K562 (cell line): ENCODE results near the gene SERPINA3. TPM values are rescaled to one million over a fixed set of nuclear protein-coding genes. Genes with fewer than 3 reads are reported as not detected.

Experiments used
- ATAC-seq: fragments of 200-7000 bp; cut with Tn5 transposase; 3 replicates; pipeline ENCODE4 v1.9.1; 2020; ENCODE audit warnings: moderate library complexity
- BruUV-seq: library from RNA; stranded (reverse); fragments of 400-500 nt; replicated peaks from 2 replicates; lab custom pipeline; 2021; lab: Mats Ljungman, UMichigan
- CTCF ChIA-PET: fragments of 300-600 bp; formaldehyde crosslinking; extraction: SDS; loops from one replicate; lab custom pipeline; 2021; ENCODE audit warnings: low intra/inter-chr PET ratio; lab: Yijun Ruan, JAX
- POLR2A ChIA-PET: fragments of 300-600, 350-650 bp; sonication (Branson Sonifier 250); formaldehyde crosslinking; extraction: SDS; loops from one replicate; lab custom pipeline; 2021; ENCODE audit warnings: antibody characterized with exemption, inconsistent platforms; lab: Yijun Ruan, JAX
- DNase-seq, 4 experiments: peaks; one replicate each; pipeline versions ENCODE4 v3.0.0 to v3.0.0-alpha.2; 2011 to 2018; ENCODE audit warnings: low spot score in 3 of 4, mixed read lengths in 3 of 4; ENCODE audit errors: extremely low read depth in 1 of 4
- FAIRE-seq: peaks from 2 replicates; lab custom pipeline; 2011; peaks lifted over from hg19 to GRCh38; lab: Jason Lieb, UNC
- H2AFZ ChIP-seq: 2 replicates; pipeline ENCODE4 v1.6.0; 2011; ENCODE audit warnings: low read depth, low read length, control low read depth, inconsistent platforms
- H3K27ac ChIP-seq: fragments of 200-600 bp; 3 replicates; pipeline ENCODE4 v1.8.0; 2011; ENCODE audit warnings: low read depth, mild to moderate bottlenecking, control low read depth, inconsistent platforms, low read length, moderate library complexity, mixed read lengths; ENCODE audit errors: extremely low read depth
- H3K27me3 ChIP-seq, 2 experiments: fragments of 300-600 bp in 1 of 2; 2 replicates in 1 of 2; 3 replicates in 1 of 2; pipeline versions ENCODE4 v1.6.0 to v1.8.0; 2011; ENCODE audit warnings: inconsistent platforms in 2 of 2, low read length in 2 of 2, mild to moderate bottlenecking in 1 of 2, mixed read lengths in 1 of 2, moderate library complexity in 1 of 2; ENCODE audit not compliant: control insufficient read depth in 2 of 2, insufficient read depth in 2 of 2
- H3K36me3 ChIP-seq: fragments of 300-600 bp; 3 replicates; pipeline ENCODE4 v1.8.0; 2011; ENCODE audit warnings: mild to moderate bottlenecking, low read length, inconsistent platforms; ENCODE audit not compliant: control insufficient read depth, insufficient read depth
- H3K4me1 ChIP-seq, 2 experiments: fragments of 200-600 bp in 1 of 2; replicated peaks in 1 of 2; 2 replicates in 1 of 2; 3 replicates in 1 of 2; pipeline versions ENCODE4 v1.5.1 to v1.8.0; 2011; ENCODE audit warnings: inconsistent platforms in 2 of 2, low read length in 2 of 2, mild to moderate bottlenecking in 1 of 2, mixed read lengths in 1 of 2, moderate library complexity in 1 of 2; ENCODE audit not compliant: control insufficient read depth in 2 of 2, insufficient read depth in 2 of 2
- H3K4me2 ChIP-seq: 2 replicates; pipeline ENCODE4 v1.6.1; 2011; ENCODE audit warnings: low read length, control low read depth, inconsistent platforms, mixed read lengths; ENCODE audit not compliant: insufficient read depth
- H3K4me3 ChIP-seq: fragments of 200-600 bp; sonication (generic), shearing (Covaris generic); 2 replicates; pipeline ENCODE4 v1.5.1; 2016; ENCODE audit warnings: control low read depth, inconsistent platforms
- H3K79me2 ChIP-seq: fragments of 200-600 bp; 3 replicates; pipeline ENCODE4 v1.8.0; 2011; ENCODE audit warnings: low read length, inconsistent platforms; ENCODE audit not compliant: control insufficient read depth, insufficient read depth
- H3K9ac ChIP-seq, 2 experiments: 2 replicates each; pipeline versions ENCODE4 v1.6.0 to v1.6.1; 2011; ENCODE audit warnings: low read depth in 2 of 2, low read length in 2 of 2, control low read depth in 1 of 2, inconsistent platforms in 1 of 2, mild to moderate bottlenecking in 1 of 2, mixed read lengths in 1 of 2; ENCODE audit not compliant: insufficient read depth in 1 of 2
- H3K9me1 ChIP-seq: one replicate; pipeline ENCODE4 v1.6.0; 2011; ENCODE audit warnings: inconsistent platforms, mild to moderate bottlenecking, low read length, moderate library complexity; ENCODE audit not compliant: control insufficient read depth, insufficient read depth
- H3K9me3 ChIP-seq: replicated peaks from 2 replicates; pipeline ENCODE4 v1.5.1; 2011; ENCODE audit warnings: low read depth, low read length, inconsistent platforms; ENCODE audit not compliant: control insufficient read depth, insufficient read depth
- H4K20me1 ChIP-seq: replicated peaks from 2 replicates; pipeline ENCODE4 v1.6.1; 2011; ENCODE audit warnings: low read length, inconsistent platforms, mixed read lengths; ENCODE audit not compliant: control insufficient read depth, insufficient read depth
- CBX8 ChIP-seq: fragments of 200-600 bp; sonication (generic); IDR thresholded peaks from 2 replicates; pipeline ENCODE4 v1.6.1; 2012; ENCODE audit warnings: borderline replicate concordance, mixed run types, low read depth, mild to moderate bottlenecking, moderate library complexity, mixed read lengths, low read length, control low read depth, inconsistent platforms; ENCODE audit not compliant: poor library complexity, severe bottlenecking; ENCODE audit errors: extremely low read depth
- HCFC1 ChIP-seq: IDR thresholded peaks from 2 replicates; pipeline ENCODE4 v1.6.1; 2012; ENCODE audit warnings: low read depth, low read length, improper control_type of control experiment
- NR2F6 ChIP-seq: fragments of 450-650 bp; formaldehyde crosslinking; IDR thresholded peaks from 2 replicates; pipeline ENCODE4 v1.4.0; 2020; ENCODE audit warnings: mild to moderate bottlenecking
- NUFIP1 ChIP-seq: fragments of 450-650 bp; IDR thresholded peaks from 2 replicates; pipeline ENCODE4 v1.6.1; 2018; ENCODE audit not compliant: partially characterized antibody
- PRPF4 ChIP-seq: fragments of 200-400 bp; formaldehyde crosslinking; IDR thresholded peaks from one replicate; pipeline ENCODE4 v1.6.1; 2017; ENCODE audit warnings: low read length, low read depth, mild to moderate bottlenecking; ENCODE audit not compliant: insufficient read depth, poor library complexity, severe bottlenecking
- RBM22 ChIP-seq: fragments of 200-400 bp; formaldehyde crosslinking; IDR thresholded peaks from 2 replicates; pipeline ENCODE4 v1.6.1; 2018; ENCODE audit warnings: low read length, low read depth; ENCODE audit not compliant: poor library complexity, severe bottlenecking
- RBM25 ChIP-seq: fragments of 200-400 bp; formaldehyde crosslinking; IDR thresholded peaks from 2 replicates; pipeline ENCODE4 v1.6.1; 2018; ENCODE audit warnings: low read length, low read depth, moderate library complexity; ENCODE audit not compliant: severe bottlenecking
- SMARCC2 ChIP-seq: fragments of 450-650 bp; IDR thresholded peaks from 2 replicates; pipeline ENCODE4 v1.6.1; 2017; ENCODE audit warnings: antibody characterized with exemption, moderate library complexity, mild to moderate bottlenecking, low read depth
- SMARCE1 ChIP-seq: fragments of 450-650 bp; IDR thresholded peaks from 2 replicates; pipeline ENCODE4 v1.7.1; 2016; ENCODE audit warnings: mild to moderate bottlenecking
- SPI1 ChIP-seq: IDR thresholded peaks from 2 replicates; pipeline ENCODE4 v1.6.1; 2011; ENCODE audit warnings: low read depth, low read length, control low read depth, borderline replicate concordance
- STAG1 ChIP-seq: sonication (generic); formaldehyde crosslinking; IDR thresholded peaks from 2 replicates; pipeline ENCODE4 v1.5.0; 2020; ENCODE audit warnings: missing genetic modification reagents, borderline replicate concordance
- TAF15 ChIP-seq: fragments of 200-400 bp; formaldehyde crosslinking; IDR thresholded peaks from 2 replicates; pipeline ENCODE4 v1.6.1; 2017; ENCODE audit warnings: mild to moderate bottlenecking, low read depth, low read length, moderate library complexity
- ZBTB17 ChIP-seq: fragments of 450-650 bp; formaldehyde crosslinking; IDR thresholded peaks from 2 replicates; pipeline ENCODE4 v1.4.0; 2020; ENCODE audit warnings: mild to moderate bottlenecking
- ZKSCAN1 ChIP-seq: fragments of 150-350 bp; IDR thresholded peaks from 2 replicates; pipeline ENCODE4 v1.6.1; 2016; ENCODE audit warnings: low read depth, low read length
- ZSCAN29 ChIP-seq: fragments of 450-650 bp; IDR thresholded peaks from 2 replicates; pipeline ENCODE4 v1.6.1; 2017
- in situ Hi-C: fragments of 300-500 bp; cut with MboI; formaldehyde crosslinking; loops from 4 replicates; pipeline ENCODE4 v1.15.0; 2018; ENCODE audit warnings: inconsistent platforms, mixed read lengths
- intact Hi-C: fragments of 100-400 bp; cut with micrococcal nuclease; formaldehyde crosslinking; loops from 2 replicates; pipeline ENCODE4 v1.14.2; 2022
- polyA plus RNA-seq, 8 experiments: library from polyadenylated mRNA; depleted of rRNA in 4 of 8; stranded (reverse) in 5 of 8; unstranded in 3 of 8; fragments of >200 nt; fragmentation: Nextera tagmentation in 2 of 8; fragmentation: Illumina TruSeq in 1 of 8; extraction: Ambion mirVana in 2 of 8; extraction: Trizol in 1 of 8; gene quantifications; 2 replicates each; pipeline versions ENCODE4 v1.2.1 to v1.2.3, GENCODE V29; 2011 to 2014; ENCODE audit warnings: inconsistent platforms in 1 of 8, missing spikeins in 1 of 8
- total RNA-seq, 7 experiments: library from RNA; depleted of rRNA in 6 of 7; stranded (reverse); fragments of >200 nt in 6 of 7; fragmentation: Illumina TruSeq in 2 of 7; extraction: Trizol in 2 of 7; gene quantifications; 2 replicates each; pipeline versions ENCODE4 v1.2.1 to v1.2.3, GENCODE V29; 2011 to 2021; ENCODE audit warnings: low replicate concordance in 1 of 7
- TF ChIP-seq, protein P1 (sequence below), 2 experiments: fragments of 450-650 bp; conservative IDR thresholded peaks; 2 replicates each; pipeline ENCODE4 v1.6.1; 2017; ENCODE audit warnings: mild to moderate bottlenecking in 2 of 2, moderate library complexity in 2 of 2
- TF ChIP-seq, protein P2 (sequence below): sonication (generic); formaldehyde crosslinking; IDR thresholded peaks from 2 replicates; pipeline ENCODE4 v1.8.0; 2022; ENCODE audit warnings: mild to moderate bottlenecking, missing genetic modification reagents, borderline replicate concordance
- TF ChIP-seq, protein P3 (sequence below): IDR thresholded peaks from 2 replicates; pipeline ENCODE4 v1.6.1; 2011; ENCODE audit warnings: borderline replicate concordance, low read depth, mild to moderate bottlenecking, moderate library complexity, low read length; ENCODE audit not compliant: insufficient read depth, poor library complexity, severe bottlenecking

SERPINA3 gene
- total and polyA plus RNA-seq, 9 of the 15 experiments (the other 6 are each of a cell fraction or from before 2014, with no cell fraction given) = 2.3 TPM; not detected in 8

DNA sequence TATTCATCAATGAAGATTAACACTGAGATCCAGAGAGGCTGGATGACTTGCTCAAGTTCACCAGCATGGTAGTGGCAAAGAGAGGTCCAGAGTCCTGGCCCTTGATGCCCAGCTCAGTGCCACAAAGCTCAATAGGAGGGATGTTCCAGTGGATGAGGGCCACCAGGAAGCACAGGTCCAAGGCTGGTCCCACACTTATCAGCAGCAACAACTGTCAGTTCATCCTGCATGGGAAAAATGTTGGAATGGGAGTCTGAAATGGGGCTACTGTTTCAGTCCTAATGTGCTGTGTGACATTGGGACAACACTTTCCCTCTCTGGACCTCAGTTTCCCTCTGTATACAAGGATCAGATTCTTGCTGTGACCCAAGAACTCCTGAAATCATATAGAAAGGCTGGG lies 19.7 kb upstream of the SERPINA3 start:
- CTCF ChIA-PET = no interaction called here

More for the DNA sequence above, 19.7 kb upstream of the SERPINA3 start:
- Histone ChIP-seq H3K9ac (no peak overlapping the region), H2AFZ (no peak overlapping the region), H3K36me3 (no peaks in the 10 kb centered on the region), H3K4me1 (no peaks in the 10 kb centered on the region), H3K27me3 (no peaks in the 10 kb centered on the region), H3K9me3 (no peaks in the 10 kb centered on the region), H3K4me2 (no peak overlapping the region), H3K79me2 (no peaks in the 10 kb centered on the region), H4K20me1 (no peaks in the 10 kb centered on the region), H3K4me3 (no peak overlapping the region), H3K27ac (no peak overlapping the region), H3K9me1 (no peaks in the 10 kb centered on the region)
- FAIRE-seq = no peak
- TF ChIP-seq, protein P1, sequence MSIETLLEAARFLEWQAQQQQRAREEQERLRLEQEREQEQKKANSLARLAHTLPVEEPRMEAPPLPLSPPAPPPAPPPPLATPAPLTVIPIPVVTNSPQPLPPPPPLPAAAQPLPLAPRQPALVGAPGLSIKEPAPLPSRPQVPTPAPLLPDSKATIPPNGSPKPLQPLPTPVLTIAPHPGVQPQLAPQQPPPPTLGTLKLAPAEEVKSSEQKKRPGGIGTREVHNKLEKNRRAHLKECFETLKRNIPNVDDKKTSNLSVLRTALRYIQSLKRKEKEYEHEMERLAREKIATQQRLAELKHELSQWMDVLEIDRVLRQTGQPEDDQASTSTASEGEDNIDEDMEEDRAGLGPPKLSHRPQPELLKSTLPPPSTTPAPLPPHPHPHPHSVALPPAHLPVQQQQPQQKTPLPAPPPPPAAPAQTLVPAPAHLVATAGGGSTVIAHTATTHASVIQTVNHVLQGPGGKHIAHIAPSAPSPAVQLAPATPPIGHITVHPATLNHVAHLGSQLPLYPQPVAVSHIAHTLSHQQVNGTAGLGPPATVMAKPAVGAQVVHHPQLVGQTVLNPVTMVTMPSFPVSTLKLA (conservative IDR thresholded peaks at IDR 0.05) = no peak
- TF ChIP-seq CBX8 (no peak), ZKSCAN1 (no peak), NR2F6 (no peak), RBM25 (no peak), STAG1 (CRISPR knock-in tag) (no peak), HCFC1 (no peak), NUFIP1 (no peak), PRPF4 (no peak), ZSCAN29 (no peak), TAF15 (no peak), RBM22 (no peak), SMARCC2 (no peak), SMARCE1 (no peak), ZBTB17 (CRISPR knock-in tag) (no peak), SPI1 (no peak)
- TF ChIP-seq, protein P2, sequence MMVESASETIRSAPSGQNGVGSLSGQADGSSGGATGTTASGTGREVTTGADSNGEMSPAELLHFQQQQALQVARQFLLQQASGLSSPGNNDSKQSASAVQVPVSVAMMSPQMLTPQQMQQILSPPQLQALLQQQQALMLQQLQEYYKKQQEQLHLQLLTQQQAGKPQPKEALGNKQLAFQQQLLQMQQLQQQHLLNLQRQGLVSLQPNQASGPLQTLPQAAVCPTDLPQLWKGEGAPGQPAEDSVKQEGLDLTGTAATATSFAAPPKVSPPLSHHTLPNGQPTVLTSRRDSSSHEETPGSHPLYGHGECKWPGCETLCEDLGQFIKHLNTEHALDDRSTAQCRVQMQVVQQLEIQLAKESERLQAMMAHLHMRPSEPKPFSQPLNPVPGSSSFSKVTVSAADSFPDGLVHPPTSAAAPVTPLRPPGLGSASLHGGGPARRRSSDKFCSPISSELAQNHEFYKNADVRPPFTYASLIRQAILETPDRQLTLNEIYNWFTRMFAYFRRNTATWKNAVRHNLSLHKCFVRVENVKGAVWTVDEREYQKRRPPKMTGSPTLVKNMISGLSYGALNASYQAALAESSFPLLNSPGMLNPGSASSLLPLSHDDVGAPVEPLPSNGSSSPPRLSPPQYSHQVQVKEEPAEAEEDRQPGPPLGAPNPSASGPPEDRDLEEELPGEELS (CRISPR knock-in tag) = no peak
- TF ChIP-seq, protein P3, sequence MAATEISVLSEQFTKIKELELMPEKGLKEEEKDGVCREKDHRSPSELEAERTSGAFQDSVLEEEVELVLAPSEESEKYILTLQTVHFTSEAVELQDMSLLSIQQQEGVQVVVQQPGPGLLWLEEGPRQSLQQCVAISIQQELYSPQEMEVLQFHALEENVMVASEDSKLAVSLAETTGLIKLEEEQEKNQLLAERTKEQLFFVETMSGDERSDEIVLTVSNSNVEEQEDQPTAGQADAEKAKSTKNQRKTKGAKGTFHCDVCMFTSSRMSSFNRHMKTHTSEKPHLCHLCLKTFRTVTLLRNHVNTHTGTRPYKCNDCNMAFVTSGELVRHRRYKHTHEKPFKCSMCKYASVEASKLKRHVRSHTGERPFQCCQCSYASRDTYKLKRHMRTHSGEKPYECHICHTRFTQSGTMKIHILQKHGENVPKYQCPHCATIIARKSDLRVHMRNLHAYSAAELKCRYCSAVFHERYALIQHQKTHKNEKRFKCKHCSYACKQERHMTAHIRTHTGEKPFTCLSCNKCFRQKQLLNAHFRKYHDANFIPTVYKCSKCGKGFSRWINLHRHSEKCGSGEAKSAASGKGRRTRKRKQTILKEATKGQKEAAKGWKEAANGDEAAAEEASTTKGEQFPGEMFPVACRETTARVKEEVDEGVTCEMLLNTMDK = no peak
- POLR2A ChIA-PET = no interaction called here
- no TSS peak for BruUV-seq
- in situ Hi-C loops (no loop called here), intact Hi-C loops (no loop called here)
- no peak for ATAC-seq
- no peak for DNase-seq
